Naive thymus-derived CD8-positive, alpha-beta T cell (primary cell): ENCODE measurements around the gene USP22. TPM values are rescaled to one million over a fixed set of nuclear protein-coding genes. Genes with fewer than 3 reads are reported as not detected.

Experiments used
- ATAC-seq, 2 donors: fragments of 150-1000 bp; cut with Tn5 transposase in 1 of 2; sonication (Bioruptor Pico), chemical (Tn5 transposase) in 1 of 2; 1 replicate in 1 of 2; 2 replicates in 1 of 2; pipeline ENCODE4 v1.10.0; 2021; ENCODE audit warnings: mild to moderate bottlenecking in 2 of 2, moderate library complexity in 2 of 2
- POLR2A ChIA-PET: fragments of 350-600 bp; sonication (Branson Sonifier 250); formaldehyde crosslinking; loops from one replicate; lab custom pipeline; 2021; ENCODE audit warnings: antibody characterized with exemption; lab: Charles Lee
- DNase-seq, 10 donors: peaks; one replicate each; pipeline versions ENCODE4 v3.0.0 to v3.0.0-alpha.2; 2020 to 2022
- H3K27ac Mint-ChIP-seq, 10 donors: one replicate each; pipeline ENCODE4 v1.8.0; 2020 to 2022; ENCODE audit warnings: mild to moderate bottlenecking in 10 of 10, mixed read lengths in 10 of 10, moderate library complexity in 4 of 10, inconsistent platforms in 1 of 10
- H3K27me3 Mint-ChIP-seq, 5 donors: one replicate each; pipeline ENCODE4 v1.8.0; 2021 to 2022; ENCODE audit warnings: mixed read lengths in 5 of 5
- H3K36me3 Mint-ChIP-seq, 3 donors: one replicate each; pipeline ENCODE4 v1.8.0; 2020 to 2022; ENCODE audit warnings: mixed read lengths in 3 of 3, mild to moderate bottlenecking in 2 of 3, inconsistent platforms in 1 of 3
- H3K4me1 Mint-ChIP-seq, 4 donors: one replicate each; pipeline ENCODE4 v1.8.0; 2021 to 2022; ENCODE audit warnings: mixed read lengths in 4 of 4
- H3K4me3 Mint-ChIP-seq, 10 donors: one replicate each; pipeline ENCODE4 v1.8.0; 2020 to 2022; ENCODE audit warnings: mild to moderate bottlenecking in 10 of 10, mixed read lengths in 10 of 10, moderate library complexity in 6 of 10, inconsistent platforms in 1 of 10
- H3K9me3 Mint-ChIP-seq, 9 donors: one replicate each; pipeline ENCODE4 v1.8.0; 2020 to 2022; ENCODE audit warnings: mixed read lengths in 9 of 9, mild to moderate bottlenecking in 3 of 9, inconsistent platforms in 1 of 9, moderate library complexity in 1 of 9
- polyA plus RNA-seq, 3 donors: library from polyadenylated mRNA; unstranded; fragments of 300-500 nt; fragmentation: Illumina TruSeq; gene quantifications; one replicate each; pipeline ENCODE4 v1.2.3, GENCODE V29; 2021
- total RNA-seq, 8 experiments: library from RNA in 2 of 8; stranded (reverse) in 2 of 8; gene quantifications; one replicate each; pipeline ENCODE4 v1.2.3 and lab custom pipeline; 2021 to 2026

The USP22 gene
- total and polyA plus RNA-seq, 5 experiments from 2014 or later, result 33.6 to 155 (median 40.3) TPM

GRCh38 chr17:21015564-21015963 is 27.2 kb downstream of the USP22 start:
- Mint-ChIP-seq H3K36me3 (peaks cover 10 to 98% (median 27%) of the 10 kb centered on the region in 3 donors), H3K4me1 (peaks cover 6 to 28% (median 17%) of the 10 kb centered on the region in 4 donors), H3K27ac (no peak overlapping the region), H3K9me3 (no peaks in the 10 kb centered on the region), H3K4me3 (no peak overlapping the region), H3K27me3 (no peaks in the 10 kb centered on the region)
- ATAC-seq, result no peak
- DNase-seq, result no peak
- POLR2A ChIA-PET, result interaction anchor here (1.0 kb wide), 1 partner anchor 13 kb away, joined by 3 read pairs; no protein-coding TSS in a partner anchor

GRCh38 chr17:21014498-21014897 is 28.3 kb downstream of the USP22 start:
- Mint-ChIP-seq H3K4me3 (no peak overlapping the region), H3K27me3 (no peaks in the 10 kb centered on the region)

GRCh38 chr17:21013983-21014382 is 28.8 kb downstream of the USP22 start:
- ATAC-seq, result no peak

More at GRCh38 chr17:21014498-21014897, 28.3 kb downstream of the USP22 start:
- Mint-ChIP-seq H3K4me1 (peaks cover 0 to 24% (median 14%) of the 10 kb centered on the region in 4 donors), H3K27ac (peak overlapping the region in 4 of 10 donors; percentile 19 to 59 (median 50)), H3K36me3 (peaks cover 10 to 97% (median 19%) of the 10 kb centered on the region in 3 donors), H3K9me3 (no peaks in the 10 kb centered on the region)
- ATAC-seq (no peak), DNase-seq (no peak)
- POLR2A ChIA-PET, result interaction anchor here (1.2 kb wide), 1 partner anchor 29 kb away, joined by 3 read pairs; the partner anchor contains the start of gene USP22

GRCh38 chr17:21012736-21013135 is 30.1 kb downstream of the USP22 start:
- DNase-seq, result no peak
- no peak for ATAC-seq
- no peaks in the 10 kb centered on the region for H3K27me3 Mint-ChIP-seq
- no peaks in the 10 kb centered on the region for H3K9me3 Mint-ChIP-seq
- peaks cover 10 to 97% (median 15%) of the 10 kb centered on the region in 3 donors for H3K36me3 Mint-ChIP-seq
- POLR2A ChIA-PET, result no interaction called here
- H3K4me3 Mint-ChIP-seq, result no peak overlapping the region
- H3K4me1 Mint-ChIP-seq, result peaks cover 0 to 22% (median 15%) of the 10 kb centered on the region in 4 donors
- H3K27ac Mint-ChIP-seq, result peak overlapping the region in 2 of 10 donors; percentile 11 to 79

More at GRCh38 chr17:21013983-21014382, 28.8 kb downstream of the USP22 start:
- Mint-ChIP-seq H3K27me3 (no peaks in the 10 kb centered on the region), H3K9me3 (no peaks in the 10 kb centered on the region), H3K27ac (peak overlapping the region in 2 of 10 donors; percentile 59 to 78), H3K36me3 (peaks cover 10 to 97% (median 17%) of the 10 kb centered on the region in 3 donors), H3K4me1 (peaks cover 0 to 24% (median 14%) of the 10 kb centered on the region in 4 donors), H3K4me3 (no peak overlapping the region)
- no peak for DNase-seq
- POLR2A ChIA-PET, result interaction anchor here (1.2 kb wide), 1 partner anchor 29 kb away, joined by 3 read pairs; the partner anchor contains the start of gene USP22

GRCh38 chr17:21010705-21011596 is 31.9 kb downstream of the USP22 start:
- DNase-seq, result peak in 1 of 10 donors; percentile 52
- POLR2A ChIA-PET, result no interaction called here
- Mint-ChIP-seq H3K4me3 (no peak overlapping the region), H3K27me3 (no peaks in the 10 kb centered on the region), H3K9me3 (no peaks in the 10 kb centered on the region), H3K4me1 (peaks cover 0 to 13% (median 12%) of the 10 kb centered on the region in 4 donors), H3K27ac (peak overlapping the region in 2 of 10 donors; percentile 43 to 64), H3K36me3 (peaks cover 4 to 97% (median 16%) of the 10 kb centered on the region in 3 donors)
- no peak for ATAC-seq

- no peak for ATAC-seq
- Mint-ChIP-seq H3K9me3 (no peaks in the 10 kb centered on the region), H3K27ac (peak overlapping the region in 4 of 10 donors; percentile 11 to 63 (median 20)), H3K36me3 (peaks cover 4 to 97% (median 18%) of the 10 kb centered on the region in 3 donors), H3K4me3 (no peak overlapping the region), H3K27me3 (no peaks in the 10 kb centered on the region), H3K4me1 (peaks cover 0 to 15% (median 9%) of the 10 kb centered on the region in 4 donors)
- POLR2A ChIA-PET, result interaction anchor here (0.7 kb wide), 1 partner anchor 10 kb away, joined by 11 read pairs; no protein-coding TSS in a partner anchor
- DNase-seq, result no peak
Measured at GRCh38 chr17:21008992-21009671, 33.7 kb downstream of the USP22 start.

- POLR2A ChIA-PET, result interaction anchor here (0.7 kb wide), 1 partner anchor 10 kb away, joined by 11 read pairs; no protein-coding TSS in a partner anchor
- no peak for ATAC-seq
- Mint-ChIP-seq H3K27ac (peak overlapping the region in 3 of 10 donors; percentile 16 to 63 (median 49)), H3K36me3 (peaks cover 4 to 98% (median 18%) of the 10 kb centered on the region in 3 donors), H3K4me1 (peaks cover 0 to 14% (median 5%) of the 10 kb centered on the region in 4 donors), H3K27me3 (no peaks in the 10 kb centered on the region), H3K4me3 (no peak overlapping the region), H3K9me3 (no peaks in the 10 kb centered on the region)
- DNase-seq, result no peak
Measured at GRCh38 chr17:21008160-21008915, 34.5 kb downstream of the USP22 start.

- peaks cover 0 to 18% (median 5%) of the 10 kb centered on the region in 4 donors for H3K4me1 Mint-ChIP-seq
- POLR2A ChIA-PET, result interaction anchor here (0.6 kb wide), 1 partner anchor 96 kb away, joined by 3 read pairs; no protein-coding TSS in a partner anchor
- DNase-seq, result no peak
- ATAC-seq, result no peak
- H3K4me3 Mint-ChIP-seq, result no peak overlapping the region
- H3K9me3 Mint-ChIP-seq, result no peaks in the 10 kb centered on the region
- H3K27me3 Mint-ChIP-seq, result no peaks in the 10 kb centered on the region
- peaks cover 4 to 96% (median 18%) of the 10 kb centered on the region in 3 donors for H3K36me3 Mint-ChIP-seq
- peak overlapping the region in 1 of 10 donors; percentile 76 for H3K27ac Mint-ChIP-seq
Measured at GRCh38 chr17:21007646-21008045, 35.2 kb downstream of the USP22 start.

- no peak overlapping the region for H3K4me3 Mint-ChIP-seq
Measured at GRCh38 chr17:21005803-21006202, 37.0 kb downstream of the USP22 start.

GRCh38 chr17:21005367-21005766 is 37.4 kb downstream of the USP22 start:
- POLR2A ChIA-PET, result no interaction called here
- H3K36me3 Mint-ChIP-seq, result peaks cover 0 to 97% (median 19%) of the 10 kb centered on the region in 3 donors
- H3K27ac Mint-ChIP-seq, result peak overlapping the region in 7 of 10 donors; percentile 12 to 73 (median 60)
- no peak overlapping the region for H3K4me3 Mint-ChIP-seq
- peaks cover 13 to 39% (median 19%) of the 10 kb centered on the region in 4 donors for H3K4me1 Mint-ChIP-seq
- no peaks in the 10 kb centered on the region for H3K27me3 Mint-ChIP-seq
- no peak for ATAC-seq
- DNase-seq, result no peak
- H3K9me3 Mint-ChIP-seq, result no peaks in the 10 kb centered on the region

More at GRCh38 chr17:21005803-21006202, 37.0 kb downstream of the USP22 start:
- peaks cover 15 to 36% (median 16%) of the 10 kb centered on the region in 4 donors for H3K4me1 Mint-ChIP-seq
- no peak for ATAC-seq
- peaks cover 3 to 97% (median 22%) of the 10 kb centered on the region in 3 donors for H3K36me3 Mint-ChIP-seq
- DNase-seq, result no peak
- peak overlapping the region in 5 of 10 donors; percentile 35 to 73 (median 60) for H3K27ac Mint-ChIP-seq
- H3K27me3 Mint-ChIP-seq, result no peaks in the 10 kb centered on the region
- POLR2A ChIA-PET, result no interaction called here
- no peaks in the 10 kb centered on the region for H3K9me3 Mint-ChIP-seq

- Mint-ChIP-seq H3K4me1 (peaks cover 20 to 48% (median 29%) of the 10 kb centered on the region in 4 donors), H3K27ac (peak overlapping the region in 4 of 10 donors; percentile 41 to 72 (median 62)), H3K36me3 (peaks cover 0 to 98% (median 22%) of the 10 kb centered on the region in 3 donors), H3K27me3 (no peaks in the 10 kb centered on the region), H3K9me3 (no peaks in the 10 kb centered on the region), H3K4me3 (no peak overlapping the region)
- no peak for ATAC-seq
- POLR2A ChIA-PET, result no interaction called here
- DNase-seq, result no peak
Measured at GRCh38 chr17:21004016-21004930, 38.5 kb downstream of the USP22 start.
